Activated CD4-positive, alpha-beta T cell treated with anti-CD3 and anti-CD28 coated beads, Interleukin-2, amount 50 U/mL, for 24 hours (primary cell): ENCODE data around the gene CLCN6.
"Not testable (repeated sequence)": the region's sequence is repeated elsewhere in the genome, so short reads cannot be mapped to it uniquely, and the experiment has no call there.

Experiments used
- DNase-seq, 2 donors: peaks; one replicate each; pipeline ENCODE4 v3.0.0-alpha.2; 2020; ENCODE audit warnings: low read depth in 1 of 2, low spot score in 1 of 2

CLCN6 gene

DNA sequence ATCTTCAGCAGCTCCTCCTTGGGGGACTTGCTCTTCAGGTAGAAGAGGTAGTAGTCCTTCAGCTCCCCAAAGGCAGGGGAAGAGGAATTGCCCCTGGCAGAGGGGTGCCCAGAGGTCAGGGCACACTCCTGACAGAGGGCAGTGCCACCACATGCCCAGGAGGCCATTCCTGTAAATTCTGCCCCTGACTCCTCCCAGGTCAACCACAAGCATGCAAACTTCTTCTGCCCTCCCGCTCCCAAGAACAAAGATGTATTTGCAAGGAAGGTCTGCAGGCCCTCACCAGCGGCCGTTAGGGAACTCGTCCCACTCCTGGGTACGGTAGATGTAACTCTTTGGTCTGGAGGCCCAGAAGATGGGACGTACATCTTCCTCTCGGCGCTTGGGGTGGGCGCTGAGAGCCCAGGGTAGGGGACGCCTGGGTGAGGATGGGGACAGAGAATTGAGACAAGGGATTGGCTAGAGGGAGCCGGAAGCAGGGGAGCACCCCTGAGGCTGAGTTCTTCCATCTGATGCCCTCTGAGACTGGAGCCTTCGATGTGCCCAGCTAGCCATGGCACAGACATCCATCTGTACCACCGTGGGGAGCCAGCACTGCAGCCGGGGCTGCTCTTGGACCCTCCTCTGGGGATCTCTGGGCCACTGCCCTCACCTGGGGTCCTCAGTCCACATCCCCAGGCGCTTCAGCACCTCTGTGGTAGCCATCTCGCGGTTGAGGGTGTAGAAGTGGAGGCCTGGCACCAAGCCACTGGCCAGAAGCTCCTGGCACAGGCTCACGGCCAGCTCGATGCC, 11.3 kb upstream of the CLCN6 start:
- DNase-seq: no peak

DNA sequence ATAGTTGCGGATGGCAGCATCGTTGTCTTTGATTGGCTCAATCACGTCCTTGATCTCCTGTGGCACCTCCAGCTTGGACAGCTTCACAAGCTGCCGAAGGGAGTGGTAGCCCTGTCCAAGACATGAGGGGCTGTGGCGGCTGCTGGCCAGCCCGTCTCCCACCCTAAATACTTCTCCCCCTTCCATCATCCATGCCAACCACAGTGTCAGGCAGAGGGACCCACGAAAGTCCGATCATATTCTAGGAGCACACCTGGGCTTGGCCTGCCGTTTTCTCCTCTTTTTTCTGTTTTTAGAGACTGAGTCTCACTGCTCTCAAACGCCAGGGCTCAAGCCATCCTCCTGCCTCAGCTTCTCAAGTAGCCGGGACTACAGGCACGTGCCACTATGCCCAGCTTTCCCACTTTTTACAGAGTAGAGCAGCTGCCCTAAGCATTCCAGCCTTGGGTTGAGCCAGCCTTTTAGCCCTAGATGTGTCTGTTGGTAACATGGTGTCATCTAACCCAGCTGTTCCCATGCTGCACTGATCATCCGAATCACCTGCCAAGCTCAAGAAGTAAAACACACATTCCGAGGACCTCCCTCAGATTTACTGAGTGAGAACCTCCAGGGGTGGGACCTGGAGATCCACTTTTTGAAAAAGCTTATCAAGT, 10.6 kb upstream of the CLCN6 start:
- no peak for DNase-seq

DNA sequence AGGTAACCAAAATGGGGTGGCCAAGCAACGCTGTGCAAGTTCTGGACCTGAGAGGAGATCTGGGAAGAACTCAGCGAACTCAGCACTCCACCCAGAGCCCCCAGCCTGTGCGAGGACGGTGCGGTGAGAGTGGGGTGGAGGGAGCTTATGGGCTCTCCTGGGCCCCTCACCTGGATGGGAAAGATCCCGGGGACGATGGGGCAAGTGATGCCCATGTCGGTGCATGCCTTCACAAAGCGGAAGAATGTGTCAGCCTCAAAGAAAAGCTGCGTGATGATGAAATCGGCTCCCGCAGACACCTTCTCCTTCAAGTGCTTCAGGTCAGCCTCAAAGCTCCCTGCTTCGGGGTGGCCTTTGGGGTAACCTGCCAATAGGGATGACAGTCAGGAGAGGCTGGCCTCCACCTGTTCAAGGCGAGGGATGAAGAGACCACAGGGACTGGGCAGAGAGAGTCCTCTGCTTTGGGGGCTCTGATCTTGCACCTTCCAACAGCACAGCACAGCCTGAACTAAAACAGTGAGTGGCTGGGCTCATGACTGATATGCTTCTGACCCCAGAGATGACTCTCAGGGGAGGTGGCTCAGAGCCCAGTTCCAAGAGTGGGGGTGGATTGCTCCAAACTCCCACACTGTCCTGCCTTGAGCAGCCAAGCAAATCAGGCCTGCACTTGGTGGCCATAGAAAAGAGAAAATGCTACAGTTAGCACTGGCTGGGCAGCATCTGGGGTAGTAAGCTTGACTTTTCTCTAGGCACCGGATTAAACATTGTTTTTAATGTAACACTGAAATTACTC, 9.8 kb upstream of the CLCN6 start:
- no peak for DNase-seq

DNA sequence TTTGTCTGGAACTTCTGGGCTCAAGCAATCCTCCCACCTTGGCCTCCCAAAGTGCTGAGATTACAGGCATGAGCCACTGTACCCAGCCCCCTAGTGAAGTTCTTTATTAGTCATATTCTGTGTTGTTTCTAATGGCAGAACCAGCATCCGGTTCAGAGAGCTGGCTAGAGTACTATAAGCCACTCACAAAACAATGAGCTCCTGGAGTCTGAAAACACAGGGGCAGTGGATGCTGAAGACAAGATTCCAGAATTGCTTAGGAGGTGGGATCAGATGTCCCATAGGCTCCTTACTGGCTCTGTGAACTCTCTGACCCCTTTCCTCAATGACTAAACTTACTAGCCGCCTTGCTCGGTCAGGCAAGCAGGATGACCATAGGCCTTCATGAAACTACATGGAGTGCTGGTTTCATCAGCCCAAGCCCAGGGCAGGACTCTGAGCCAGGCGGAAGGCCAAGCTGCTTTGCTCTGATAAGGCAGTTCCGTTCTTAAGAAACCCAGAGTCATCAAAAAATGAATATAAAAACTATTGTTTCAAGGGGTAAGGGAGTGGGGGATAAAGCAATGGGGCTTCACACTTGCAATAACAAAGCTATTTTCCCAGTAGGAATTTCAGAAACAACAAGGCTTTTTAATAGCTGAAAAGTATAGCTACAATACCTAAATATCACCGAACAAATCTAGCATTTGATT, 8.3 kb upstream of the CLCN6 start:
- DNase-seq: no peak

DNA sequence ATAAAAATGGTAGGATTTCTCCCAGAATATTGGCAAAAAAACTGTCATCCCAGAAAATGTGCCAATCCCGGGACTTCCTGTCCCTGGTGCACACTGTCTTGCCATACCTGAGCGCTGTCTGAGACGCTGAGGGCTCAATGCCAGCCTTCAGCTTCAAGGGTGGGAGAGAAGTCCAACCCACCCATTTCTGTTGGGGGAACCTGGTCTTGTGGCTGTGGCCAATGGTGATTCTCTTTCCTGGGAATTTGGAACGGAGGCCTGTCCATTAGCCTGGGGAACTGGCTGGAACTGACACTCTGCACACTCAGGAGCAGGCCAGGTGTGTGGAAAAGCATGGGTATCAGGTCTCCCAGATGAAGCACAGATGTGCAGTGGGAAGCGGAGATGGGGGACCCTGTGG, 6.9 kb upstream of the CLCN6 start:
- DNase-seq: no peak

DNA sequence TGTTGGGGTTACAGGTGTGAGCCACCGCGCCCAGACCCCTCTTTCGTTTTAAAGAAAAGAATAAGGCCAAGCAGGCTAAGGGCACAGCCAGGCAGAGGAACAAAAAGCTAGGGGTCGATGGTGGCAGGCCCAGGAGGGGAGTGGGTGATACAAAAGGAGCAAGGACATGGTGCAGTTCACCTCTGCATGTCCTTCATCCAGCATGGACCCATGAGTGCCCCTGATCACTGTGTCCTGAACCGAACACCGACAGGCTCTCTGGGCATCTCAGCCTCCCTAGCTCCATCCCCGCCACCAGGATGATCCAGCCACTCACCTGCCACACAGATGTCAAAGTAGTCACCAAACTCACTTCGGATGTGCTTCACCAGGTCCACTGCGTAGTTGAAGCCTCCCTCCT, 6.1 kb upstream of the CLCN6 start:
- no peak for DNase-seq

DNA sequence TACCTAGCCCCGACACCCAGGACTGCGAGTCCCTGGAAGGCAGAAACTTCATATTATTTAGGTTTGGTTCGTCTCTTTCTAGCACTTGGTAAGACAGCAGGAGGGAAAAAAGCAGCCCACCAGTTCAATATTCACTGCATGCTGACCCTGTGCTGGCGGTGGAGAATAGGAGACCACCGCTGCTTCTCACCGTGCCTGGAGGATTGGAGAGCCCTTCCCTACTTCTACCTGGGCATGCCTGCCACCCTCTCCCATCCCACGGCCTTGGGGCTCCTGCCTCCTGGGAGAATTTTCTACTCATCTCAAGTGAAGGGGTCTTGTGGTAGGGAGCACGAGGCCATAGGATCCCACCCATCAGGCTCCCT, 5.6 kb upstream of the CLCN6 start:
- DNase-seq: no peak

DNA sequence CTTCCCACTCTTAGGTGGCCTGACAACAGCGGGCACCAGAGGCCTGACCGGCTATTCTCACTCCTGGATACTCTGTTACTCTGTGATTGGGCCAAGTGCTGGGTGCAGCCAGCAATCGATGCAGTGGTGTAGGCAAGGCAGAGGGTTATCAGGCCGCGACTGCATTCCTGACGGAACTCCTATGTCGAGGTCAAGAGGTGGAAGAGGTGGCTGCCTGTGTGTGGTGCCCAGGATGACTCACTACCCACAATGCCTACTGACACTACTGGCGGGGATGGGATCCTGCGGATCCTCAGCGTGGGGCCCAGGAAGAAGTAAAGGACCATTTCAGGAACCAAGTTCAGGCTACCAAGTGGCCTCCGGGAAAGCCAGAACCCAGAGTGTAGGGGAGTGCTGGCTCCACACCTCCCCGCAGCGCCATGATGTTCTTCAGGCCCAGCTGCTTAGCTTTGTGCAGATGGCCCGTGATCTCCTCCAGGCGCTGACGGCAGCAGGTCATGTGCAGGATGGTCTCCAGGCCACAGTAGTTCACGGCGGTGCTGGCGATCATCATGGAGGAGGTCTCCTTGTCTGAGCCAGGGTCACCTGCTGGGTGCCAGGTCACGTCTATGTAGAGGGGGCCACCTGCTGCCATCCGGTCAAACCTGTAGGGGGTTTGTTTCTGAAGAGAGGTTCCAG, 5.1 kb upstream of the CLCN6 start:
- no peak for DNase-seq

DNA sequence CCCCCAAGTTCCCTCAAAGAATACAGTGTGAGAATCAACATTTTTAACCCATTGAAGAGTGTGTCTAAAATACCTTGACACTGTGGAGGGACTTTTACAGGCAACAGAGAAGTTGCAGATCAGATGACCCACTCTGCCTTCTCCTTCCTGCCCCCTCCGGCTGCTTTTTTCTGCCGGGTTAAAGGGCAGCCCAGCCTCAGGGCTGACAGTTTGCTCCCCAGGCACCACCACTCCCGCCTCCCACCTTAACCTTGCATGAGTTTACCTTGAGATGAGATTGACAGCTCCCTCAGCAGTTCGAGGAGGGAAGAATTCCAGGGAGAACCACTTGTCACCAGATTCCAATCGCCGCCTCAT, 3.4 kb upstream of the CLCN6 start:
- DNase-seq: no peak

DNA sequence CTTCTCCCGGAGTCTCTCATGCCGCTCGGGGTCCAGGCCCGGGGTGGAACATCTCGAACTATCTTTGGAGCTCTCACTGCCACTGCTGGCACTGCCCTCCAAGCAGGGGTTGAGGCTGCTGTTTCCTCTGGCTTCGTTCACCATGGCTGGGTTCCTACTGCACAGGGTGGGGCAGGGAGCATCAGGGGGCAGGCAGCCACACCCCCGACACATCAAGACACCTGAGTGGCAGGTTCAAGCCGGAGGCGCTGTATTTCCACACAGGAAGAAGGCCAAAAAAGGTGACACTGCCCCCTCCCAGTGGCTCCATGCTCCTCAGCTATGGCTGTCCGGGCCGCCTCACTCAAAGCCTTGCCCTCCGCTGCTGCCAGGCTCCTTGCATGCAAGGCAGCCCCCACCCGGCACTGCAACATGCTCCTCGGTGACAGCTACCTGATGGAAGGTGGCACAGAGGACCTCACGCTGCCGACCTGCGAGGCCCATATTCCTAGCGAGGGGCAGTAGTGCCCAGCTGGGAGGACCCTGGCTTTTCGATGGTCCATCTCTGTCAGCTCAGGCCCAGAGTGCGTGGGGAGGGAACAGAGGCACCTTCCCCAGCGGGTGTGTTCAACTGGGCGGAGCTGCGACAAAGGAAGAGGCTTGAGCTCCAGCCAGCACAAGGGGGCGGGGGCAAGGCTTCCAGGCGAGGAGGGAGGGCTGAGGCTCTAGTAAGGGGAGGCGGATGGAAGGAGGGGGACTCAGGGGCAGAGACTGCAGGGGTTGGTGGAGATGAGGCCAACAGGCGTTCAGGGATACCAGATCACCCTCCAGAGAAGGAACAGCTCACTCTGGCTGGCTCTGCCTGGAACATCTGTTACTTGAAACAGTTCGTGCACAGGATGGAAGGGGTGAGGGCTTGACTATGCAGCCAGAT, 2.8 kb upstream of the CLCN6 start:
- peak in 1 of 2 donors; percentile 56 for DNase-seq

DNA sequence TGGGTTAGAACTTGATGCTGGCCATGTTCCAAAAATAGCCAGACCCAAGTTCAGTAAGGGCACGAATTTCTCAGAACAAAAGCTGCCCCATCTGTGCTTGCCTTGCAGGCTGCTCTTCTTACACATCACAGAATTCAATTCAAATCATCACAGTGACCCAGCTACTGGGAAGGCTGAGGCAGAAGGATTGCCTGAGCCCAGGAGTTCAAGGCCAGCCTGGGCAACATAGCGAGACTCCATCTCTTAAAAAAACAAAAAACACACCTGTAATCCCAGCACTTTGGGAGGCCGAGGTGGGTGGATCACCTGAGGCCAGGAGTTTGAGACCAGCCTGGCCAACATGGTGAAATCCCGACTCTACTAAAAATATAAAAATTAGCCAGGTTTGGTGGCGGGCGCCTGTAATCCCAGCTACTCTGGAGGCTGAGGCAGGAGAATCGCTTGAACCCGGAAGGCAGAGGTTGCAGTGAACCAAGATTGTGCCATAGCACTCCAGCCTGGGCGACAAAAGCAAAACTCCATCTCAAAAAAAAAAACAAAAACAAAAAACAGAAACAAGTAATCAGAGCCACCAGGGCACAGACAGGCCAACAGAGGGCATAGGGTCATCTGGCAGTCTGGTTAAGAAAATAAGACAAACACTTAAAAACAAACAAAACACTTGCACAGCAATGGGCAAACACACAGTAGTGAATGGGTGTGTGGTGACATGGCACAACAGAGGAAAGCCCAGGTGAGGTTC, 1.9 kb upstream of the CLCN6 start:
- DNase-seq: not testable (repeated sequence)

DNA sequence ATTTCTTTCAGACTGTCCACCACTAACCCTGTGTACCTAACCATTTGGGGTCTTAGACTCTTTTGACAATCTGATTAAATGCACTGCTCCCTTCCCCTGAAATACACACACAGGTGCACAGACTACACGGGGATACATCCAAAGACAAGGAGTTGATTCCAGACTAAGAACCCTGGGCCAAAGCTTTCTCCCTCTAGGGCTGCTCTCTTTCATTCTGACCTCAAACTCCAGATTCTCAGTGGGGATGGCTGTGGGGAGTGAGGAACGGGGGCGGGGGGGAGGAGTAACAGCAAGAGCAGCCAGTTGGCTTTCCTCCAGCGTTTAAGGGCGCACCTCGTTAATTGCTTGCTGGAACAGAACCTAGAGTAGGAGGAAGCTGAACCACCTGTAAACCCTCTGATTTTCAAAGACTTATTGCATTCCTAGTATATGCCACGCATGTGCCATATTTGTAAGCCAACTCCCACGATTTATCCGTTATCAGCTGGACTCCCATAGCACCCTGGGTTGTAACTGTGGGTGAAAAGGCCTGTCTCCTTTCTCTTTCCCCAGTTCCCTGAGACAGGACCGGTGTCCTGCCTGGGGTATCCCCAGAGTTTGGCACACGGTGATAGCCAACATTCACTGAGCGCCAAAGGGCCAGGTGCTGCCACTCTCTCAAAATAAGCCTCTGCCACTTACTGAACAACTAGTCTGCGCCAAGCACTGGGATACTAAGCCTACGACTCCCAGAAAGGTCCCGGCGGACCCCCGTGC, 1.1 kb upstream of the CLCN6 start:
- no peak for DNase-seq

DNA sequence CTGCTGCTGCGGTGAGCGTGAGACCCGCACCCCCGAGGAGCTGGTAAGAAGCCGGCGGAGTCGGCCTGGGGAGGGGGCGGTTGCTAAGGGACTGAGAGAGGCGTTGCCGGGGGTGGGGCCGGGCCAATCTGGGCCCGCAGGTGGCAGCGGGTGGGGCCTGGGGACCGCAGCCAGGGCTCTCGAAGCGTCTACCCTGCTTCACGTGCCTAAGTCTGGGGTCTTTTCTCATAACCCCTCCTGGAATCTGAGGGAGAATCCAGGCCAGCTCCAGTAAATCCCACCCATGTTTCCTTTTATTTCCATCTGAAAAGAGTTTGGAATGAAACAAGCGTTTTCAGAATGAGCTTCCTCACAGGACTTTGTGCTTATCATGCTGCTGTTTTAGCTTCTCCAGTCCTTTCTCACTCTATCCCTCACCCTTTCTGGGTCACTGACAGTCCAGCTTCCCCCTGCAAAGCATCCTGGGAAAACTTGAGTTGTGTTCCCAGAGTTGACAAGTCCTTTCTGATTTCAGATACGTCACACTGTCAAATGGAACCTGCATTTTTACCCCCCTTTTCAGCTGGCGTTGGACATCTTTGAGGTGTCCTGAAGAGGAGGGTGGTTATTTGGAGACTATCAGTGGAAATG, 431 bp downstream of the CLCN6 start:
- DNase-seq: no peak

DNA sequence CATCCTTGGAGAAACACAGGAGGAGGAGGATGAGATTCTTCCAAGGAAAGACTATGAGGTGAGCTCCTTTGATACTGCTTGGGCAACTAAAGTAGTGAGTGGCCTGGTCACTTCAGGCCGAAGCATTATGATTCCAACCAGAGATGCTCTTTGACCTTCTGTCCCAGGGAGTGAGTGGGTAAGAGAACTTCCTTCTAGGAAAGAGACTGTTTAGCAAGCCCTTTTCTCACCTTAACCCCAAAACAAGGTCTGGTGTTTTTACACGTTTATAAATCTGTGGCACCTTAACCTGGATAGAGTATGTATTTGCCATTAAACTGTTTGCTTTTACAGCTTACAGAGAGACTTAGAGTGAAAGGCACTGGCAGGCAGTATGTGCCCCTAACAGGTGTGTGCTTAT, 1.1 kb downstream of the CLCN6 start:
- no peak for DNase-seq

DNA sequence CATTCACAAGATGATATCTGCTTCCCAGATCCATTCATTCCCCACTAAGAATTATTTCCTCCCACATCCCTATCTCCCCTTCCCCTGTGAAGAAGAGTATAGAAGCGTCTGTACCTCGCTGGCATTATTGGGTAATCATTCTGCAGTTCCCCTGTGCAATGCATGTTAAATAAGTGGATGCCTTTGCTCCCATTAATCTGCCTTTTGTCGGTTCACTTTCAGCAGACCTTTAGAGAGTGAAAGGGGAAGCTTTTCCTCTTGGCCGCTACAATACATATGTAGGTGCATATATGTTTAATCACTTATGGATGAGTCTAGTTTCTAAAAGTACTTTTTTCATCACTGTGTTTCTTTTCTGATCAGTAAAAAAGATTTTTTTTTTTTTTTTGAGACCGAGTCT, 7.0 kb downstream of the CLCN6 start:
- no peak for DNase-seq

DNA sequence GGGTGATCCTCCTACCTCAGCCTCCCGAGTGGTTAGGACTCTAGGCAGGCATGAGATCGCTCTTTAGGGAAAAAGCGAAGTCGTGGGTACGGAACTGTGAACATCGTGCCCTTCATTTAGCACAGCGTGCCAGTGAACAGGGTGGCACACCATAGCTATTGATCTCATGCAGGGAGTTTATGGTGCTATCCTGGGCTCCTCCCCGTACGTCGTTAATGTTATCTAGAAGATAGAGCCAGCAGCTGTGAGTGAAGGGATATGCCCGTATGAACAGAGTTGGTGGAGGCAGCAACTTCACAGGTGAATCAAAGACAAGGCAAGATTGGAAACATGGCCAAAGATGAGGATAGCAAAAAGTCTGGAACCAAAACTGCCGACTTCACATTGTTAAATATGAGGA, 11.2 kb downstream of the CLCN6 start:
- DNase-seq: no peak

DNA sequence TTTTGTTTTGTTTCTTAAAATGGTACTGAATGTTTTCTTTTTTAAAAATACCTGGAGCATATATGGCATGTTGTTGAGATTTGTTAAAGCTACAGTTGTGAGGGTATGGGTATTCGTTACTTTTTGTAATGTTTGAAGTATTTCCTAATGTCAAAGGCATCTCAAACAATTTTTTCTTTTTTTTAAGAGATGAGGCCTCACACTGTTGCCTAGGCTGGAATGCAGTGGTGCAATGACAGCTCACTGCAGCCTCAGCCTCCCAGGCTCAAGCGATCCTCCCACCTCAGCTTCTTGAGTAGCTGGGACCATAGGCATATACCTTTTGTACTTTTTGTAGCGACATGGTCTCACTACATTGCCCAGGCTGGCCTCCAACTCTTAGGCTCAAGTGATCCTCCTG, 16.1 kb downstream of the CLCN6 start:
- DNase-seq: no peak
